Endothelial cell of umbilical vein (primary cell): ENCODE results near the gene BTBD18. TPM values are rescaled to one million over a fixed set of nuclear protein-coding genes. Genes with fewer than 3 reads are reported as not detected.
"Not testable (repeated sequence)": the region's sequence is repeated elsewhere in the genome, so short reads cannot be mapped to it uniquely, and the experiment has no call there.

ENCODE experiments used
- BruUV-seq: library from RNA; stranded (reverse); fragments of 400-500 nt; replicated peaks from 2 replicates; lab custom pipeline; 2021; lab: Mats Ljungman, UMichigan
- CTCF ChIA-PET: fragments of 300-600, 350-600 bp; sonication (Branson Sonifier 250); formaldehyde crosslinking; loops from one replicate; lab custom pipeline; 2021; ENCODE audit warnings: antibody characterized with exemption, inconsistent platforms; lab: Charles Lee
- POLR2A ChIA-PET: fragments of 300-600, 350-600 bp; sonication (Branson Sonifier 250); formaldehyde crosslinking; loops from one replicate; lab custom pipeline; 2021; ENCODE audit warnings: antibody characterized with exemption, inconsistent platforms; lab: Charles Lee
- DNase-seq: peaks from one replicate; pipeline ENCODE4 v3.0.0-alpha.2; 2011; ENCODE audit warnings: low read depth, low spot score
- FAIRE-seq: peaks from 2 replicates; lab custom pipeline; 2011; peaks lifted over from hg19 to GRCh38; lab: Jason Lieb, UNC
- H2AFZ ChIP-seq: 2 replicates; pipeline ENCODE4 v1.6.0; 2012; ENCODE audit warnings: low read depth, low read length, control low read depth, inconsistent platforms
- H3K27ac ChIP-seq: 2 replicates; pipeline ENCODE4 v1.5.1; 2011; ENCODE audit warnings: low read depth, mild to moderate bottlenecking, control low read depth, low read length, moderate library complexity; ENCODE audit not compliant: insufficient read depth
- H3K27me3 ChIP-seq, 2 experiments: 2 replicates each; pipeline versions ENCODE4 v1.6.0 to v1.6.1; 2011; ENCODE audit warnings: low read length in 2 of 2, mixed read lengths in 1 of 2; ENCODE audit not compliant: control insufficient read depth in 2 of 2, insufficient read depth in 2 of 2
- H3K36me3 ChIP-seq, 2 experiments: 2 replicates in 1 of 2; 3 replicates in 1 of 2; pipeline ENCODE4 v1.5.1; 2011; ENCODE audit warnings: low read length in 2 of 2, mild to moderate bottlenecking in 1 of 2, moderate library complexity in 1 of 2; ENCODE audit not compliant: control insufficient read depth in 2 of 2, insufficient read depth in 2 of 2; ENCODE audit errors: extremely low read depth in 1 of 2
- H3K4me1 ChIP-seq: 3 replicates; pipeline ENCODE4 v1.5.1; 2011; ENCODE audit warnings: mild to moderate bottlenecking, low read length; ENCODE audit not compliant: control insufficient read depth, insufficient read depth; ENCODE audit errors: extremely low read depth
- H3K4me2 ChIP-seq: 2 replicates; pipeline ENCODE4 v1.6.1; 2011; ENCODE audit warnings: low read length, control low read depth, mixed read lengths; ENCODE audit not compliant: insufficient read depth
- H3K4me3 ChIP-seq, 3 experiments: fragments of 200-600 bp in 1 of 3; sonication (generic), shearing (Covaris generic) in 1 of 3; replicated peaks in 1 of 3; 2 replicates each; pipeline ENCODE4 v1.5.1; 2011 to 2016; ENCODE audit warnings: control low read depth in 3 of 3, low read length in 3 of 3, mild to moderate bottlenecking in 2 of 3, inconsistent platforms in 1 of 3, low read depth in 1 of 3, moderate library complexity in 1 of 3; ENCODE audit not compliant: insufficient read depth in 1 of 3
- H3K79me2 ChIP-seq: 2 replicates; pipeline ENCODE4 v1.6.0; 2012; ENCODE audit warnings: low read length, inconsistent platforms; ENCODE audit not compliant: control insufficient read depth, insufficient read depth
- H3K9ac ChIP-seq: replicated peaks from 2 replicates; pipeline ENCODE3; 2011; ENCODE audit warnings: low read length, control low read depth; ENCODE audit not compliant: insufficient read depth; ENCODE audit errors: extremely low read depth
- H3K9me1 ChIP-seq: replicated peaks from 3 replicates; pipeline ENCODE4 v1.6.0; 2011; ENCODE audit warnings: mild to moderate bottlenecking, low read length; ENCODE audit not compliant: control insufficient read depth, insufficient read depth; ENCODE audit errors: extremely low read depth
- H3K9me3 ChIP-seq: replicated peaks from 2 replicates; pipeline ENCODE4 v1.5.1; 2012; ENCODE audit warnings: low read length, inconsistent platforms; ENCODE audit not compliant: control insufficient read depth, insufficient read depth
- H4K20me1 ChIP-seq: replicated peaks from 2 replicates; pipeline ENCODE3; 2011; ENCODE audit warnings: mild to moderate bottlenecking, low read length; ENCODE audit not compliant: control insufficient read depth, insufficient read depth; ENCODE audit errors: extremely low read depth
- CTCF ChIP-seq, 2 donors: IDR thresholded peaks; 1 replicate in 1 of 2; 2 replicates in 1 of 2; pipeline ENCODE4 v1.5.1; 2011; ENCODE audit warnings: low read length in 2 of 2, mild to moderate bottlenecking in 2 of 2, moderate library complexity in 2 of 2, control low read depth in 1 of 2, inconsistent platforms in 1 of 2, low read depth in 1 of 2; ENCODE audit not compliant: insufficient read depth in 1 of 2; ENCODE audit errors: extremely low read depth in 1 of 2
- EZH2 ChIP-seq: IDR thresholded peaks from 2 replicates; pipeline ENCODE4 v1.6.1; 2012; ENCODE audit warnings: borderline replicate concordance, low read depth, mild to moderate bottlenecking, moderate library complexity, low read length, inconsistent platforms; ENCODE audit not compliant: severe bottlenecking
- FOS ChIP-seq: IDR thresholded peaks from 2 replicates; pipeline ENCODE4 v1.6.1; 2011; ENCODE audit warnings: mild to moderate bottlenecking, low read length, moderate library complexity, borderline replicate concordance; ENCODE audit not compliant: insufficient read depth
- GATA2 ChIP-seq: IDR thresholded peaks from 2 replicates; pipeline ENCODE4 v1.7.0; 2011; ENCODE audit warnings: low read depth, mild to moderate bottlenecking, moderate library complexity, mixed read lengths, low read length; ENCODE audit not compliant: insufficient read length, insufficient read depth
- JUN ChIP-seq: IDR thresholded peaks from 2 replicates; pipeline ENCODE4 v1.6.1; 2011; ENCODE audit warnings: borderline replicate concordance, low read depth; ENCODE audit not compliant: insufficient read length, insufficient read depth
- MYC ChIP-seq: IDR thresholded peaks from one replicate; pipeline ENCODE4 v1.6.1; 2011; ENCODE audit warnings: mild to moderate bottlenecking, low read depth, low read length
- POLR2A ChIP-seq: IDR thresholded peaks from 2 replicates; pipeline ENCODE4 v1.6.1; 2012; ENCODE audit warnings: low read depth, mild to moderate bottlenecking, control low read depth, low read length
- POLR2AphosphoS5 ChIP-seq: IDR thresholded peaks from 2 replicates; pipeline ENCODE4 v1.6.1; 2012; ENCODE audit warnings: low read depth, mild to moderate bottlenecking, control low read depth, low read length, moderate library complexity; ENCODE audit not compliant: insufficient read depth
- dilution Hi-C: fragments of 300-500 bp; cut with MboI; formaldehyde crosslinking; loops from one replicate; pipeline ENCODE4 v1.15.0; 2019; ENCODE audit warnings: low sequenced_read_pairs; ENCODE audit not compliant: extremely low pct_ligation_motif_present
- intact Hi-C: fragments of 100-400 bp; cut with micrococcal nuclease; formaldehyde crosslinking; loops from one replicate; pipeline ENCODE4 v1.10.0; 2022
- polyA plus RNA-seq, 4 experiments: library from polyadenylated mRNA; depleted of rRNA in 3 of 4; stranded (reverse) in 3 of 4; unstranded in 1 of 4; fragments of >200 nt; gene quantifications; 2 replicates each; pipeline versions ENCODE4 v1.2.1 to v1.2.3, GENCODE V29; 2011 to 2012; ENCODE audit warnings: missing spikeins in 1 of 4
- total RNA-seq: library from RNA; stranded (reverse); gene quantifications from 2 replicates; pipeline ENCODE4 v1.2.3, GENCODE V29; 2021
- TF ChIP-seq, protein P1 (sequence below): IDR thresholded peaks from 2 replicates; pipeline ENCODE4 v1.6.1; 2011; ENCODE audit not compliant: insufficient read depth, insufficient read length

Gene BTBD18
- total and polyA plus RNA-seq, 2 donors (not counting 3 experiments of a cell fraction or from before 2014, with no cell fraction given), result not detected

DNA sequence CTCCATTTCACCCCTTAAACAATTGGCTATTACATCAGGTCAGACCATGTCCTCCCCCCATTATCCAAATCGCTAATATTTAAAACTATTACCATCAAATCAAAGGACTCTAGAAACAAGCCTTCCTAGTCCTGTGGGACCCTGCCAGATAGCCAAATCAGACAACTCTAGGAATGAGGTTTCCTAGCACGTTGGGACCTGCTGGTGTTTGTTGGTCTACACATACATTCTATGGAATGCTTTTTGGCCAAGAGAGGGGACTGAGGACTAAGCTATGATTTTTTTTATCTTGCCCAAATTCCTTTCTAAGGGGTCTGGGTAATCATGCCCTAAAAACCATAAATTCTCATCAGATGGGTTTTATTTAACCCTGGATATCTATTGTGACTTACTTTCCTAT, 24.4 kb downstream of the BTBD18 start:
- no peaks in the 10 kb centered on the region for H3K9me1 ChIP-seq
- dilution Hi-C loops (no loop called here), intact Hi-C loops (no loop called here)
- H3K9ac ChIP-seq, result no peak overlapping the region
- TF ChIP-seq MYC (no peak), JUN (no peak), CTCF (IDR thresholded peaks at IDR 0.05; ENCODE audit: extremely low read depth in 1 of 2, insufficient read depth in 1 of 2, low read depth in 1 of 2, low read length in 2 of 2) (no peak), GATA2 (no peak), FOS (no peak), POLR2AphosphoS5 (no peak), POLR2A (no peak), EZH2 (no peak)
- TF ChIP-seq, protein P1, sequence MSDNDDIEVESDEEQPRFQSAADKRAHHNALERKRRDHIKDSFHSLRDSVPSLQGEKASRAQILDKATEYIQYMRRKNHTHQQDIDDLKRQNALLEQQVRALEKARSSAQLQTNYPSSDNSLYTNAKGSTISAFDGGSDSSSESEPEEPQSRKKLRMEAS, result no peak
- POLR2A ChIA-PET, result no interaction called here
- FAIRE-seq (no peak), DNase-seq (no peak)
- H4K20me1 ChIP-seq, result no peaks in the 10 kb centered on the region
- H3K36me3 ChIP-seq, result no peaks in the 10 kb centered on the region
- no peak overlapping the region for H2AFZ ChIP-seq
- CTCF ChIA-PET, result interaction anchor here (0.8 kb wide), 1 partner anchor 74 kb away, joined by 4 read pairs; no protein-coding TSS in a partner anchor
- no peak overlapping the region for H3K4me2 ChIP-seq
- no peaks in the 10 kb centered on the region for H3K27me3 ChIP-seq
- no peaks in the 10 kb centered on the region for H3K4me1 ChIP-seq
- H3K79me2 ChIP-seq, result peaks cover 60% of the 10 kb centered on the region
- no peaks in the 10 kb centered on the region for H3K9me3 ChIP-seq
- no peak overlapping the region for H3K4me3 ChIP-seq
- BruUV-seq, result no TSS peak
- H3K27ac ChIP-seq, result no peak overlapping the region

DNA sequence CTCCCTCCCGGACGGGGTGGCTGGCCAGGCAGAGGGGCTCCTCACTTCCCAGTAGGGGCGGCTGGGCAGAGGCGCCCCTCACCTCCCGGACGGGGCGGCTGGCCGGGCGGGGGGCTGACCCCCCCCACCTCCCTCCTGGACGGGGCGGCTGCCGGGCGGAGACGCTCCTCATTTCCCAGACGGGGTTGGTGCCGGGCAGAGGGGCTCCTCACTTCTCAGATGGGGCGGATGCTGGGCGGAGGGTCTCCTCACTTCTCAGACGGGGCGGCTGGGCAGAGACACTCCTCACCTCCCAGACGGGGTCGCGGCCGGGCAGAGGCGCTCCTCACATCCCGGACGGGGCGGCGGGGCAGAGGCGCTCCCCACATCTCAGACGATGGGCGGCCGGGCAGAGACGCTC, 34.9 kb downstream of the BTBD18 start:
- H3K9me3 ChIP-seq, FAIRE-seq: not testable (repeated sequence)

More for the DNA sequence above, 34.9 kb downstream of the BTBD18 start:
- H3K4me1 ChIP-seq, result peaks cover 13% of the 10 kb centered on the region
- H3K27me3 ChIP-seq, H3K9ac ChIP-seq, POLR2A ChIA-PET, dilution Hi-C loops, H3K9me1 ChIP-seq, H2AFZ ChIP-seq, H3K4me2 ChIP-seq, BruUV-seq, CTCF ChIA-PET, H3K27ac ChIP-seq, DNase-seq, intact Hi-C loops, H3K36me3 ChIP-seq, H3K4me3 ChIP-seq, H4K20me1 ChIP-seq: not testable (repeated sequence)
- peaks cover 50% of the 10 kb centered on the region for H3K79me2 ChIP-seq
